Measurements from ENCODE around the gene ABHD12. TPM values are rescaled to one million over a fixed set of nuclear protein-coding genes. Genes with fewer than 3 reads are reported as not detected.

ABHD12 gene
- total RNA-seq, 1 donor from 2014 or later, result 49.4 TPM

DNA sequence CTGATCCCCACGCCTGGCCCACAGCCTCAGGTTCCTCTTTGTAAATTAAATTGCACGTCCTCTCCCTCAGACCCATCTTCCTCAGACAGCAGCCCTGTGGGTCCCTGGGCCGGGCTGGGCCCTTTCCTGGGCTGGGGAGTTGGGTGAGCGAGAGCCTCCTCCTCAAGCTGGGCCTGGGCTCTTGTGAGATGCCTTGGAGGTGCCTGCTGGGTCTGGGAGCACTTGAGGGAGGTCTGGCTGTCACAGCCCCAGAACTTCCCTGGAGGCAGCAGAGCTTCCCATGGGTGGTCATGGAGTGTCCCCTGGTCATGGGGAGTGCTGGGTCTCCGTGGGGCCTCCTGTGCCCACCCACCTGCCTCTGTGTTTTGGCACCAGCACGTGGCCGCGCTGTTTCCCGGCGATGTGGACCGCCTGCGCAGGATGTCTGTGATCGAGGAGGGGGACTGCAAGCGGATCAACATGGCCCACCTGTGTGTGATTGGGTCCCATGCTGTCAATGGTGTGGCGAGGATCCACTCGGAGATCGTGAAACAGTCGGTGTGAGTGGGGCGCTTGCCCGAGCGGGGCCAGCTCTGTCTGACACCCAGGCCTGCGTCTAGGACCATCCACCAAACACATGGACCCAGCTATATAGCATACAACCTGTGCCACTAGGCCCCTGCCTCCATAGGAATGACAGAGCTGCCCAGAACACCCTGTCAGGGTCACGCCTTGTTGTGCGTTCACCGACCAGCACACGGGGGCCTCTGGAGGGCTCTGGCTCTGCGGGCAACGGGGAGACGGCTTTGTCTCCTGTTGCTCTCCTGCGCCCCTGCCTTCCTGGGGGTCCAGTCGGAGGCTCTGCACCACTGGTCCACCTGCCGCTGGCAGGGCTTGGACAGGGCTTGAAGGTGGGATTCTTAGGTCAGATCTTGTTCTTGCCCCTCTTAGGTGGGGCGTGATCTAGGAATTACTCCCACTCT is 109.8 kb downstream of the ABHD12 start:
- no peak for DNase-seq (ENCODE audit: extremely low read depth, low read depth, low spot score)

DNA sequence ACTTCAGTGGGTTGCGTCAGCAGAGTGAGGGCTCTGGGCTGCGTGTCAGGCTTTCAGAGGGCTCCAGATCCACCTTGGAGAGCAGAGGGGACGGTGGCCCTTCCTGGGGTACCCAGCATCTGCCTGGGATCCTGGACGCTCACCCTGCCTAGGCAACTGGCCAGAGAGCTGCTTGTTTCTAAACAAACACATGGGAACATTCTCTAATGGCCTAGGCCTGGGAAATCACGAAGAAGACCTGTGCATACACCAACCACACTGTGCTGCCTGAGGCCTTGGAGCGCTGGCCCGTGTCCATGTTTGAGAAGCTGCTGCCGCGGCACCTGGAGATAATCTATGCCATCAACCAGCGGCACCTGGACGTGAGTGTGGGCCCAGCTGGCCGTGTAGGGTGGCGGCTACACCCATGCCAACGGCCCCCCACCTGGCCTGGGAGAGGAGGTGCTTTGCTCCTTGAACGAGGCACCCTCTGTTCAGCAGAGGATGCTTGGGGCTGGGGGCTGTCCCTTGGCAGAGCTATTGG is 110.5 kb downstream of the ABHD12 start:
- DNase-seq (ENCODE audit: extremely low read depth, low read depth, low spot score), result no peak

DNA sequence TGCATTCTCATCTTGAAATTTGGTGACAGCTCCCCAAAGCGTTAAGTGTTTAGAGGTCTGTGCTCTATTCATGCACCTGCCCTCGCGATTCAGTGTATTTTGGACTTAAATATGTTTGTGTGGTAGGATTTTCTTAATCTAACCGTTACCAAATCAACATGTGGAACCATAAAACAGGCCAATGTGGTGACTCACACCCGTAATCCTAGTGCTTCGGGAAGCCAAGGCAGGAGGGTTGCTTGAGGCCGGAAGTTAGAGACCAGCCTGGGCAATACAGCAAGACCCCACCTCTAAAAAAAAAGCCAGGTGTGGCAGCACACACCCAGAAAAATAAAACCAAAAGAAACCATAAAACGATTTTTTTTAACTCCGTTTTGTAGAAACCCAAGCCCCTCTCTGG is 111.2 kb downstream of the ABHD12 start:
- DNase-seq (ENCODE audit: extremely low read depth, low read depth, low spot score), result no peak

DNA sequence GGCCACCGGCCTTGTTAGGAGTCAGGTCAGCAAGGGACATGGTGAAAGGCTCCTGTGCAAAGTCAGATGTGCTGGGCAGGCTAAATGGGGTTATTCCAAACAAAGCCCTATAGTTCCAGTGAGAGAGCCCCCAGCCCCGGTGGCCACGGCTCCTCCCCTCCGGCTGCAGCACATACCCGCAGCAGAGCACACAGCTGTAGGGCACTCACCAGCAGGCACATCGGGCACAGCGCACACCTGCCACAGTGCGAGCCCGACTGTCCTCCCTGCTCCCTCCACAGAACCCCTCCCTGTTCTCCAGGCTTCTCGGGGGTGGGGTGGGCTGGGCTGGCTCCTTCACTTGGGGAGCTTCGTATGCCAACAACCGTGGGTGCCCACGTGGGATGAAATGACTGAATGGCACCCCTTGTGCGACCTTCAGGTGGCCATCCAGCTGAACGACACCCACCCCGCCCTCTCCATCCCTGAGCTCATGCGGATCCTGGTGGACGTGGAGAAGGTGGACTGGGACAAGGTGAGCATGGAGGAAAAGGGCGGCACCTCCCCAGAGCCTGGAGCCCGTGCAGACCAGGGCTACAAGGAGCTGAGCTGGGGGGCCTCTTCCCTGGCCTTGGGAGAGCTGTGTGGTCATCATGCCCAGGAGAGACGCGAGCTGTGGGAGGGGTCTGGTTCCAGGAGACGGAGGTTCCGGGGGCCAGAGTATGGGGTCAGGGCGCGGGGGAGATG is 111.8 kb downstream of the ABHD12 start:
- DNase-seq (ENCODE audit: extremely low read depth, low read depth, low spot score), result no peak

DNA sequence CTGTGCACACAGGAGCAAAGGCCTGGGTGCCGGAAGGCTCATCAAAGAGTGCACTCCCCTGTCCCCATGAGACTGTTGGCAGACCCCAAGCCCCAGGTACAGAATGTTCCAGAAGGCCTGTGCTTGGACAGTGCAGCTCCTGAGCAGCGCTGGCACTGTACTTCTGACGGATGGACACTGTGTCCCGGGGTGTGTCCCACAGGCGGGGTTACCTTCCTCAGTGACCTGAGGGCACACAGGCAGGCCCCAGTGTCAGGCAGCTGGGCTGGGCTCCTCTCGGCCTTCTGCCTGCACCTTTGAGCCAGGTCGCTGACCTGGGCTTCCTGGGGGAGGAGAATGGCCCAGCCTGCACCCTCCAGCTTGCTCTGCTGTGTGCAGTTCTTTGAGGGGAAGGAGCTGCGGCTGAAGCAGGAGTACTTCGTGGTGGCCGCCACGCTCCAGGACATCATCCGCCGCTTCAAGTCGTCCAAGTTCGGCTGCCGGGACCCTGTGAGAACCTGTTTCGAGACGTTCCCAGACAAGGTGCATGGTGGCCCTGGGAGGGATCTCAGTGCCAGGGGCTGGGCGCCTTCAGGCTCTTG is 112.6 kb downstream of the ABHD12 start:
- no peak for DNase-seq (ENCODE audit: extremely low read depth, low read depth, low spot score)

DNA sequence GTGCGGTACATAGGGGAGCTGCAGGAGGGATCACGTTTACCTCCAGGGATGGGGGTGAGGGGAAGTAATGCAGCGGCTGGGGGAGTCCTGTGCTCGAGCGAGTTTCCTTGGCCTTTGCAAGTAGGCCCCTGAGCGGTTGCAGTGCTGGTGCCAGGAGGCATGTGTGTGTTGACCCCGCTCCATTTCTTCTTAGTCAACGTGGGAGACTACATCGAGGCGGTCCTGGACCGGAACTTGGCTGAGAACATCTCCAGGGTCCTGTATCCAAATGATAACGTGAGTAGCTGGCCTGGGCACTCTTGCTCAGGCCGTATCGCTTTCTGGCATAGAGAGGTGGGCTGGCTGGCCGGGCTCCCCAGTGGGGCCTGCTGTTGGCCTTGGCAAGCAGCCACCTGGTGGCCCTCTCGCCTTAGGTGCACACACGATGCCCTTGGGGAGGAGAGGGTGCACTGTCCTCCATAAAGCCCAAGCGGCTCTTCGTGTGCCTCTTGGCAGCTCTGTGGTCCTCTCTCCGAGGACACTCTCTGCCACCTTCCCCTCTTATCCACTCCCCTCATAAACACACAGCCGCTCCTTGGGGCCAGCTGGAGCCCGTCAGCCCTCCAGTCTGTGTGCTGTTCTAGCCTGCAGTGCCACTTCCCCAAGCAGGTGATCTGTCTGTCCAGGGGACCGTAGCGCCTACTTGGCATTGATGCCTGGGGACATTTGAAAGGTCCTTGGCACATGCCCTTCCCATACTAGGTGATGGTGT is 113.4 kb downstream of the ABHD12 start:
- DNase-seq (ENCODE audit: extremely low read depth, low read depth, low spot score), result no peak

DNA sequence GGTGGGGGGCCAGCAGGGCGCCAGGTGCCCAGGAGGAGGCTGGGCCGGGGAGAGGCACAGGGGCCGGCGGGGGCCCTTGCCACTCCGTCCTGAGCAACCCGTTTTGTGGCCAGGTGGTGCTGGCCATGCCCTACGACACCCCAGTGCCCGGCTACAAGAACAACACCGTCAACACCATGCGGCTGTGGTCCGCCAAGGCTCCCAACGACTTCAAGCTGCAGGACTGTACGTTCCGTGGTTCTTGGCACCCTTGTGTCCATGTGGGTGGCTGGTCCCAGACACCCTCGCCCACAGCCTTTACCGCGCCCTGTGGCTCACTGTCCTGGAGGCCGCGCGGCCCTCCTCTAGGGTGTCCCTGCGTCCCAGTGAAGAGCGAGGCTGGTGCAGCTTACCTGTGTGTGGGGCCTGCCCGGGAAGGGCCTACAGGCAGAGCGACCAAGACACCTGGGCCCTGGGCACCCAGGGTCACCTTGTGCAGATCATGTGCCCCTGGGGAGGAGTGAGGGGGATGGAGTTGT is 114.0 kb downstream of the ABHD12 start:
- no peak for DNase-seq (ENCODE audit: extremely low read depth, low read depth, low spot score)

DNA sequence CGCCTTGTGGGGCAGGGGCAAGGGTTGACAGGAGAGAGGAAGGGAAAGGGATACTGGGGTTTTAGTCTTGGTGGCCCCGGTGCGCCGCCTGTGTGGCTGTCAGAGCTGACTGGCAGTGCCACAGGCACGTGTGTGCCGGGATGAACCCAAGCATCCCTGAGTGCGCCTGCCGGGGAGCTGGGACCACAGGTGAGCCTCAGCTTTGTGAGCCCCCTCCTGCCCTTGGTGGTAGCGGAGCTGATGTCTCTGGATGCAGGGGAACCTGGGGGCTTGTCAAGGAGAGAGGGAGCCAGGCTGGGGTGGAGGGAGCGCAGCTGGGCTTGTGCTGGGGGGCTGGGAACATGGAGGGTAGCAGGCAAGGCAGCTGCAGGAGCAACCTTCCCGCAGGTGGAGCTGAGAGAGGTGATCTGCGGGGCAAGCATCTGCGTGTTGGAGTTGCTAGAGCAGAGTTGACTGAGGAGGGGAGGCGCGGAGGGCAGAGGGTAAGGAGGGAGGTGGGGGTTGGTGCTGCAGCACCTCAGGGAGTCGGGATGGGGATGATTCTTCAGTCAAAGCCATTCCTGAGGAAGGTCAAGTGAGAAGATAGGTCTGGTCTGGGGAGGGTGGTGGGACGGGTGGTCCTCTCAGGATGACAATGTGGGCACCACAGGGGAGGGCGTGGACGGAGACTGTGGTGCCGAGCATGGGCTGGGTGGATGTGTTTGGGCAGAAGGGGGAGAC is 114.7 kb downstream of the ABHD12 start:
- no peak for DNase-seq (ENCODE audit: extremely low read depth, low read depth, low spot score)

DNA sequence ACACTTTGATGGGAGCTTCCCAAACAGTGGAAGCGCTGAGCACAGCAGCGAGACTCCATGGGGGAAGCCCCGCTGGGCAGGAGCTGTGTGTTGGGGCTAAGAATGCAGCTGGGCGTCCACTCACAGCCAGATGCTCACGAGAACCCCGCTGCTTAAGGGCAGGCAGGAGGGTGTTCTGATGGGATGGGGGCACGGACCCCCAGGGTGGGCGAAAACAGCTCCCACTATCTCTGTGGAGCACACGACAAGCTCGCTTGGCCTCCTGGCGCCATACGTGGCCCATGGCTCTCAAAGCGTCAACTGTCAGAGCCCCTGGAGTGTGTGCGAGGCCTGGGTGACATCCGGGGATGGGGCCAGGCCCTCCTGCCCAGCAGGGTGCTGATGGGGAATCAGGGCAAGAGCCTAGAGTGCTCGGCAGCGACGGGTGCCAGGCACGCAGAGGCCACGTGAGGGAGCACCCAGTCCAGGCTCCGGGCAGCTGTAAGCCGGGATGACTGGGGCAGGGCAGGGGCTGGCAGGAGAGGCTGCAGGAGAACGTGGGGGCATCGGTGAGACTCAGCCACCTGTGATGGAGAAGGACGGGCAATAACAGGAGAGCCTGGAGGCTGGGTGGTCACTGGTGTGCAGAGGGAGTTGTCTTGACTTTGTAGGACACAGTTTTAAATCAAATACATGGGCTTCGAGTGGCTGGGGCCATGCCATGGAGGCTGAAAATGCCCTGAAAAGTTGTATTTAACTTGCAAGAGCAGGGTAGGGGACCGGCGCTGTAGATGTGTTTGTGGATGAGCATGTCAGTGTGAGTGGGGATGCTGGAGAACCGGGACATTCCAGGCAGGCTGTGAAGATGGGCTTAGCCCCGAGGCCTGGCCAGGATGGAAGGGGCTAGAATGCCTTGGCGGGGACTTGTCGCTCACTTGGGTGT is 115.5 kb downstream of the ABHD12 start:
- no peak for DNase-seq (ENCODE audit: extremely low read depth, low read depth, low spot score)

DNA sequence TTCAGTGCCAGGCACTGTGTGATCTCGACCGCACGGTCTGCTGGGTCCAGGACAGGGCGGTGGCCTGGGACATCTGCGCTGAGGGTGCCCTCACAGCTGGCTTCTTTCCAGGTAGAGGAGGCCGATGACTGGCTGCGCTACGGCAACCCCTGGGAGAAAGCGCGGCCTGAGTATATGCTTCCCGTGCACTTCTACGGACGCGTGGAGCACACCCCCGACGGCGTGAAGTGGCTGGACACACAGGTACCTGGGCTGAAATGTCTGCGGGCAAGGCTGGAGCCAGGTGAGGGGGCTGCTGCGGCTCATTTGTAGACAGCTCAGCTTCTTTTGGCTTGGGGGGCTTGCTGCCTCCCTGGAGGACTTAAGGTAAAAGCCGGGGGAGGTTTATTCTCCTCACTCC is 116.2 kb downstream of the ABHD12 start:
- no peak for DNase-seq (ENCODE audit: extremely low read depth, low read depth, low spot score)

DNA sequence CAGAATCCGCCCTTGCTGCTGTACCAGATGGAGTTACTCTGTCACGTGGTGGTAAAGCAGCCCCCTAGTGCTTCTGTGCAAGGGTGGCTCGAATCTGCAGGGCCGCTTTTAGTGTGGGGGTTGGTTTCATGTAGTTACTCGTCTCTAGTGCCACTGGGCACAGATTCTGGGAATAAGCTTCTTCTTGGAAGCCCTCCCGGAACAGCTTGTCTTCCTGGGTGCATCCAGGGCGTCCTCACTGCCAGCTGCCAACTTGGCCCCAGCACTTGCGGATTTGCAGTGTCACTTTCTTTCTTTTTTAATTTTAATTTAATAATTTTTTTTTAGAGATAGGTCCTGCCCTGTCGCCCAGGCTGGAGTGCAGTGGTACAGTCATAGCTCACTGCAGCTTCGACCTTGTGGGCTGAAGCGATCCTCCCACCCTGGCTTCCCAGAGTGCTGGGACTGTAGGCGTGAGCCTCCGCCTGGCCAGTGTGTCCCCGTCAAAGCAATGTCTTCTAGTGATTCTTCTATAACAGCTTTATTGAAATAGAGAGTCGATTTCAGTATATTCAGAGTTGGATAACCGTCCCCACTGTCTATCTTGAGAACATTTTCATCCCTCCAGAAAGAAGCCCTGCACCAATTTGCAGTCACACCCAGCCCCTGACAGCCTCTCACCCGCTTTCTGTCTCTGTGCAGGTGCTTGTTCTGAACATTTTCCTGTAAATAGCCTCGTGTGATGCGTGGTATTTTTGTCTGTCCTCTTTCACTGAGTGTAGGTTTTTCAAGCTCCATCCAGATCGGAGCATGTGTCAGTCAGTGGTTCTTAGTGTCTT is 116.9 kb downstream of the ABHD12 start:
- DNase-seq (ENCODE audit: extremely low read depth, low read depth, low spot score), result no peak

DNA sequence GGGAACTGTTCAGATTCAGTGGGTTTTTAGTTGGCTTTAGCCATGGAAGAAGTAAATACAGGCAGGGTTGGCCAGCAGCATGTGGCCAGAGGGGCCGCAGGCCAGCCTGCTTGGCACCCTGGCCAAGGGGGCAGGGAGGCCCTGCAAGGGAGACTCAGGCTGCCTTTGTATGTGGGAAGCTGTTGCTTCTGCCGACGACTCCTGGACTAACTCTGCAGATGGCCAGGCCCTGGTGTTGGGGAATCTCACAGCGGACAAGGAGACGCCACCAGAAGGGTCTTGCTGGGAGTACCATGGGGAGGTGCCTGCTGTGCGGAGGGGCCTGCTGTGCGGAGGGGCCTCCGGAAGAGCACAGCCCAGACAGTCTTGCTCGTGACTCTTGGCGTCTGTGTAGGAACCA is 117.6 kb downstream of the ABHD12 start:
- DNase-seq (ENCODE audit: extremely low read depth, low read depth, low spot score), result no peak

DNA sequence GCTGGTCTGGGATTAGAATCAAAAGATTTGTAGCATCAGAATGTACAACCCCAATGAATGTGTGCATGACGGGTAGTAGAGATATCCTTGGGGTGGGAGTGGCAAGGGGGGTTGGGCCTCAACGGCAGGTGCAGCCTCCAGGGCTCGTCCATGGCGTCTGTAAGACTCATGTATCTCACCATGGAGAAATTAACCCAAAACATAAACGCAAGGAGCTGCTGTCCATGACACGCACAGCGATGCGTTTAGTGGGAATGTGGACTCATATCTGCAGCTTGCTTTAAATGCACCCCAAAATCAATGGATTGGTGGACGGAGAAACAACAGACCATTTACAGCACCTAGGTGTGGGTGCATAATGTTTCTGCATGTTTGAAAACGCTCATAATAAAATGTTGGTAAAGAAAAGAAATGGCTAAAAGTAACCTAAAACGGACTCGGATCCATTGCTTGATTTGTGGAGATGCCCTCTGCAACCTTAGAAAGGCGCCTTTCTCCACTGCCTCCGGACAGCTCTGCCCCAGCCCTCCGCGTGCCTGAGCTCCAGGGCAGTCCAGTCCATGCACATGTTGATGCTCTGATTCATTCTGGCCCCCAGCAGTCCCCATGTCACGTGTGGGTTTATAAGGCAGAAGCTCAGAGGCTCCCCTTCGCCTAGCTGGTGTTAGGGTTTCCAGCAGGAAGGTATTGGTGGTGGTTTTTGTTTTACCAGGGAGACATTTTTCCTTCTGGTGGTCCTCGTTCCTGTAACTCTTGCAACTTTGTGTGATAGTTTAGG is 118.2 kb downstream of the ABHD12 start:
- no peak for DNase-seq (ENCODE audit: extremely low read depth, low read depth, low spot score)

DNA sequence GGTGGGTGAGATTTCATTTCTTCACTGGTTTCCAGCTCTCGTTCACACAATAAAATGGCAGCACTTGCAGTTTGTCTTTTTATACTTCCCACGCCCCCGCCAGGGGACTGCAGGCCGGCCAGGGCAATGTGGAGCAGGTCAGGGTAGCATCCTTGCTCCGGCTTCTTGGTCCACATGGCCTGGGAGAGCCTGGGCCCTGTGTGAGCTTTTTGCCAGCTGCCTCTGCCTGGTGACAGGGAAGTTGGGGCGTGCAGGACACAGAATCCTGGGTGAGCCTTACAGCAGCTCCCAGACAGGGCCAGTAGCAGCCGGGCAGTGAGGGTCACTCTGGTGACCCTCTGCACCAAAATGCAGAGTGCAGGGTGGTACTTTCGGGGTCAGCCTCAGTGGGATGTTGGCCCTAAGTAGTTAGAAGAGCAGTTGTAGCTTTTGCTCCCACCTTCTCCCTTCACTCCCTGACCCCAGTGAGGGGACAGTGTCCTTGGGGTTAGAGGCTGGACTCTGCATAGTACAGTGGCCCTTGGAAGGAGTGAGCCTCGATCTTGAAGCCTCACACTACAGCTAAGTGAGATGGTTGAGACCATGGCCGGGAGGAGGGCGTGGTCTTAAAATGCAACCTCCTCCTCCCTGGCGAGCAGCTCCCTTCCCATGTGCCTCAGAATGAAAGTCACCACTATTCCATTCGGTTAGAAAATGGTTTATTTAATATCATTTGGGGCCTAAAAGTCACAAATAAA is 119.0 kb downstream of the ABHD12 start:
- DNase-seq (ENCODE audit: extremely low read depth, low read depth, low spot score), result no peak

DNA sequence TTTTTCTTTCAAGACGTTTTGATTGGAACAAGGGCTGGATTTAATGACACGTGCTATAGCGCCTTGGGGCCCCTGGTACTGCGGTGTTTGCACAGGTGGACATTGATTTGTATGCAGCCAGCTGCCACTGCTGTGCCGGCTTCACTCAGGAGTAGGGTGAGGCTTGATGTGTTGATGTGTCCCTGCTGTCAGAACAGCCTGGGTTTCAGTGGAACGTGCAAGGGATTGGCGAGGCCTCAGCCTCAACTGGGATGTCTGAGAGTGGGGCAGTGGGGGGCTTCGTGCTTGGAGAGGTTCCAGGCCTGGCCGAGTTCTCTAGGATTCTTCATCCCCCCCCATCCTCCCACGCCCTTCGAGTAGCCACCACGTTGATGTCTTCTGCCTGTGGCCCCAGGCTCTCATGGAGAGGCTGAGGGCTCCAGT is 119.8 kb downstream of the ABHD12 start:
- no peak for DNase-seq (ENCODE audit: extremely low read depth, low read depth, low spot score)

DNA sequence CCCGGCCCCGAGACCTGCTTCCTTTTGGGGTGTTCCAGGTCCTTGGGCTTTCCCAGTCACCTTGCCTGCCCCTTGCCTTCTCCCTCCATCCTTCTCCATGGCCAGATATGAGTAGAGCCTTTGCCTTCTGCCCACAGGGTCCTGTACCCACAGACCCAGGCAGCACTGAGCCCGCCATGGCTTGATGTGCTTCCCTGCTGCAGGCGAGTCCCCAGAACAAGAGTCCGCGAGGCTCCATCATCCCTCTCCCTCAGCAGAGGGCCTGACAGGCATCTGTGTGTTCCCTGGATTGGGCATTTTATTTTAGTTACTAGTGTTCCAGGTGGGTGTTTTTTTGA is 120.8 kb downstream of the ABHD12 start:
- no peak for DNase-seq (ENCODE audit: extremely low read depth, low read depth, low spot score)
